HG03025 (cell line): ENCODE results near the gene CCDC13.

Experiments used
- ATAC-seq: cut with Tn5 transposase; IDR thresholded peaks from one replicate; pipeline ENCODE4 v1.9.1; 2021; ENCODE audit warnings: mild to moderate bottlenecking, moderate library complexity; ENCODE audit not compliant: unreplicated experiment, low FRiP score

CCDC13 gene

DNA sequence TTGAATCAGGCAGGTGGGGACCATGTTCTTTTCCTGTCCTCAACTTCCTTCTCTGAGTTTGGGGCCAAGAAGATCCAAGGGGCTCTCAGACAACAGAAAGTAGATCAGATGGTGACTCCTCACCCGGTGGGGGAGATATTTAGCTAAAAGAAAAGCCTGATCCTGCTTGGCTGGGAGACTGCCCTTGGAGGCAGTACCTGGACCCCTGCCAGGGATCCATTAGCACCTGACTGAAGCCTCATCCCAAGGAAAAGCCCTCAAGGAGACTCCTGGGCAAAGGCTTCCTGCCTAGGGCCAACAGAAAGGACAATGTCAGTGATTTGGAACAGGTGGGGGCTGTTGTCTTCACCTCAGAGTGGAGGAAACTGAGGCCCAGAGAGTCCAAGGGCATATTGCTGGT lies 37.0 kb downstream of the CCDC13 start:
- no peak for ATAC-seq

- ATAC-seq: no peak
These were observed 37.4 kb downstream of the CCDC13 start for GRCh38 chr3:42735615-42736014.

- ATAC-seq: no peak
These were observed 38.0 kb downstream of the CCDC13 start for GRCh38 chr3:42735019-42735418.

- no peak for ATAC-seq
These were observed 38.7 kb downstream of the CCDC13 start for GRCh38 chr3:42734263-42734860.

GRCh38 chr3:42733501-42734262 lies 39.4 kb downstream of the CCDC13 start:
- ATAC-seq: no peak

GRCh38 chr3:42732829-42733459 lies 40.1 kb downstream of the CCDC13 start:
- no peak for ATAC-seq

DNA sequence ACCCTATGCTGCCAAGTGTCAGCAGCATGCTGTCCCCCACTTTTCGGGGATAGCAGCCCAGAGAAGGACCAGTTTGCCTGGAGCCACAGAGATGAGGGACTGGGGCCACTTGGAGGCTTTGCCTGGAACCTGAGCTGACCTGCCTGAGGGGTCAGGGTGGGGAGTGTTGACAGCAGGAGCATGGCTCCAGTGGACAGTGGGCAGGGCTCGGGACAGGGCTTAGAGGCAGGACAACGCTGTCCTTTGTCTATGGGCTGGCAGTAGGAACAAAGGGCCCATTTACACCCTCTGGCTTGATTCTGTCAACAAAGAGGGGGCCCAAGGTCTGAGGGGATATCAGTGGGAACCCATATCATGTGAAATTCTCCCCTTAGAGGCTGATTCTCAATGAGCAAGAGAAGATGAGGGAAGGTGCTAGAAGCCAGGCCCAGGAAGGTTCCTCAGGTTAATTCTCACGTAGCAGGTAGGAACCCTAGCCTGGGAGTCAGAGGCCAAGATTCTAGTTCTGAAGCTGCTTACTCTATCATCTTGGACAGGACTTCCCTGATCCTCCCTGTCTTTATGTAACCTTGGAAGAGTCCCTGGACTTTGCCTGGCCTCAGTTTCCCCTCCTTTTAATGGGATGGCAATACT lies 40.7 kb downstream of the CCDC13 start:
- ATAC-seq: no peak

DNA sequence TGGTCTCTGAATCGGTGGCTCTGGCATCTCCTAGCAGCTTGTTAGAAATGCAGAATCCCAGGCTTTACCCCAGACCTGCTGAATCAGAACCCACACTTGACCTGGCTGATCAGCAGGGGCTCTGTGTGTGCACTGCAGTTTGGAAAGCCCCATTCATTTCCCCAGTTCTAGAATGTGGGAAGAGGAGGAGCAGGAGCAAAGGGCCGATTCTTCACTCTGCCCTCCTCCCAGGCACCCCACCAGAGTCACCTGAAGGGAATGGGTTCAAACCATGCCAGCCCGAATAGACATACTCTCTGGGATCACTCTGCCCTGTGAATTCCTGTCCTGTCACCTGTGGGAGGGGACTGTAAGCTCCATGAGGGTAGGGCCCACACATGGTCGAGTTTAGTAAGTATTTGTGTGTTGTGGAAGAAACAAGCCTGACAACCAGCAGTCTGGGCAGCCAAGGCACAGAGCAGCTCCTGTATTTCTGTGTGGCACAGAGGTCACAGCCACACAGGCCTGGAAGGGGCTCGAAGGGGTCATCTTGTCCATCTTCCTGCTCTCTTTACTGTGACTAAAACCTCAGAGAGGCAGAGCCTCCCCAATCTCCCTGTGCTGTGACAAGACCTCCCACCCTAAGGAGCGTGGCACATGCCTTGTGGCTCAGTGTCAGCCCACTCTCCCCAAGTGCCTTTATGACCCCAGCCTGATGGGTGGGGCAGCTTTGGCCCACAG lies 41.4 kb downstream of the CCDC13 start:
- ATAC-seq: no peak

GRCh38 chr3:42730706-42731420 lies 42.2 kb downstream of the CCDC13 start:
- ATAC-seq: no peak

DNA sequence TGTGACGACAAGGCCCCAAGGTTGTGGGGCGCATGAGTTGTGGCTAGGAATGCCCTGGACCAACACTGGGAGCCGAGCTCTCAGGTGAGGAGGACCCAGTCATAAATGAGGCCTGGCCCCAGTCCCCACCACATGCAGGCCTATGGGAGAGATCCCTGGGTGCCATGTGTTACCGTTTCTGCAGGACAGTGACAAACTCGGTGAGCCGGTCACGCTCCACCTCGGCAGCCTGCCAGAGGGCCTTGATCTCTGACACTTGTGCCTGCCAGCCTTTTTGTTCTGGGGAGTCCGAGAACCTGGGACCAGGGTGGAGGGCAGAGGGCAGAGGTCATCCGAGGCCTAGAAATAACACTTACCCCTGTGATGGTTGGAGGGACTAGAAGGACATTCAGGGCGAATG lies 42.8 kb downstream of the CCDC13 start:
- ATAC-seq: no peak

- ATAC-seq: no peak
These were observed 43.5 kb downstream of the CCDC13 start for GRCh38 chr3:42729404-42730145.

DNA sequence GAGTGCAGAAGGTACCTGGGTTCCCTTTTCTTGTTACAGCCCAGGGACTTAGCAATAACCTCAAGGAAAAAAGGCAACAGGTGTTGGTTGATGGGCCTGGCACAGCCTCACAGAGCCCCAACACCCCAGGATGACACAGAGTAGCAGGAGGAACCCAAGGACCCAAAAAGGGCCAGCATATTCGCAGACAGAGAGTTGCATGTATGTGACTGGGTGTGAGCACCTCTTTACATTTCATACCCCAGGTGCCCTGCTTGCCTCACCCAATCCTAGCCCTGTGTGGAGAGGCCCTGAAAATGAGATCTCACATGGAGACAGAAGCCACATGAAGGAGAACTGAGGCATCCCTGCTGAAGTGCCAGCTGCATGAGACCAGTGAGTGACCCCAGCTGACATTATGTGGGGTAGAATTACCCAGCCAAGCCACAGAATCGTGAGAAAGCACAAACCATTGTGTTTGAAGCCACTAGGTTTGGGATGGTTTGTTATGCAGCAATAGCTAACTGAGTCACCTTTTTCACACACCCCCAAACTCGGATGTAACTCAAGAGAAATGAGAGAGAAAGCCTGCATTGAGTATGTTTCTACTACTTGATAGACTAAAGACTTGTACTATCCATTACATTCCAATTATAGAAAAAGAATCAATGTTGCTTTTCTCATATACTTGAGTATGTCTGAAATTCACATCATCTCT lies 44.2 kb downstream of the CCDC13 start:
- ATAC-seq: no peak

DNA sequence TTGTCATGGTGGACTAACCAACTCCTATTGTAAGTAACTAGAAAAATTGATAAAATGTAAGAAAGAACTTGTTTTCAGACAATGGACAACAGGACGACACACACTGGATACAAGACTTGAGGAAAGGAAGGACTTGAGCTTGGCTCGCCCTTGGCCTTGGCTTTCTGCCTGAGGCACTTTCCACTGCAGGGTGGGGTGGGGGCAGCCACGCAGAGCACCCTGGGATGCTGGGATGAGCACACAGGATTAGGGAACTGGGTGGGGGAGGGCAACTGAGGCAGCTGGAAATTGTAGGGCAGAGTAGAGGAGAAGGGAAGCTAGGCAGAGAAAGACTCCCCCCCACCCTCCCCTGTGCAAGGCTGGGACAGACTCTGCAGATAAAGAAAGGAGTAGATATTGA lies 45.0 kb downstream of the CCDC13 start:
- no peak for ATAC-seq

- no peak for ATAC-seq
These were observed 47.6 kb downstream of the CCDC13 start for GRCh38 chr3:42725454-42725853.

DNA sequence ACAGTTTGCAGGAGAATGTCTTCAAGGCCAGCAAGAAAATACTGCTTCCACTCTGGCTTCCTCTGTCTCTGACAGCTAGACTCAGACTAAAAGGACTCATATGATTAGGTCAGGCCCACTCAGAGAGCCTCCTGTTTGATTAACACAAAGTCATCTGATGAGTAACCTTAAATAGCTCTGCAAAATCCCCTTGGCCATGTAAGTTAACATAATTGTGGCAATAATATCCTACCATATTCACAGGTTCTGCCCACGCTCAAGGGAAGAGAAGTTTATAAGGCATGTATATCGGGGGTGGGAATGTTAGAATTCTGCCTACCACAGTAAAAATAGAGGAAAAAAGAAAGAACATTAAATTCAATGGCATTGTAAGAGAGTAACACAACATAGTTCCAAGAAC lies 49.8 kb downstream of the CCDC13 start:
- ATAC-seq: no peak
